ENCODE data around the gene SFMBT2.

SFMBT2 gene

DNA sequence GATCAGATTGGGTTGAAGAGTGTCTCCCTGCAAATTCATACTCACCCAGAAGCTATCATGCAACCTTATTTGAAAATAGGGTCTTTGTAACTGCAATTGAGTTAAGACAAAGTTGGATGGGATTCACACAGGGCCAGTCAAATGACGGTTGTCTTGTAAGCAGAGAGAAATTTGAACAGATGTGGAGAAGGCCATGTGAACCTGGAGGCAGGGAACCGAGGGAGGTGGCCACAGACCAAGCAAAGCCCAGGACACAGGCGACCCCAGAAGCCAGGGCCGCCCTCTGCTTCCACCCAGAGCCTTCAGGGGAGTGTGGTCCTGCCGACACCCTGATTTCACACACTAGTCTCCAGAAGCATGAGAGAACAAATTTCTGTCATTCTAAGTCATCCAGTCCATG lies 140.8 kb downstream of the SFMBT2 start:
- TF ChIP-seq, protein P1, sequence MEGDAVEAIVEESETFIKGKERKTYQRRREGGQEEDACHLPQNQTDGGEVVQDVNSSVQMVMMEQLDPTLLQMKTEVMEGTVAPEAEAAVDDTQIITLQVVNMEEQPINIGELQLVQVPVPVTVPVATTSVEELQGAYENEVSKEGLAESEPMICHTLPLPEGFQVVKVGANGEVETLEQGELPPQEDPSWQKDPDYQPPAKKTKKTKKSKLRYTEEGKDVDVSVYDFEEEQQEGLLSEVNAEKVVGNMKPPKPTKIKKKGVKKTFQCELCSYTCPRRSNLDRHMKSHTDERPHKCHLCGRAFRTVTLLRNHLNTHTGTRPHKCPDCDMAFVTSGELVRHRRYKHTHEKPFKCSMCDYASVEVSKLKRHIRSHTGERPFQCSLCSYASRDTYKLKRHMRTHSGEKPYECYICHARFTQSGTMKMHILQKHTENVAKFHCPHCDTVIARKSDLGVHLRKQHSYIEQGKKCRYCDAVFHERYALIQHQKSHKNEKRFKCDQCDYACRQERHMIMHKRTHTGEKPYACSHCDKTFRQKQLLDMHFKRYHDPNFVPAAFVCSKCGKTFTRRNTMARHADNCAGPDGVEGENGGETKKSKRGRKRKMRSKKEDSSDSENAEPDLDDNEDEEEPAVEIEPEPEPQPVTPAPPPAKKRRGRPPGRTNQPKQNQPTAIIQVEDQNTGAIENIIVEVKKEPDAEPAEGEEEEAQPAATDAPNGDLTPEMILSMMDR (IDR thresholded peaks at IDR 0.05) = no peak

DNA sequence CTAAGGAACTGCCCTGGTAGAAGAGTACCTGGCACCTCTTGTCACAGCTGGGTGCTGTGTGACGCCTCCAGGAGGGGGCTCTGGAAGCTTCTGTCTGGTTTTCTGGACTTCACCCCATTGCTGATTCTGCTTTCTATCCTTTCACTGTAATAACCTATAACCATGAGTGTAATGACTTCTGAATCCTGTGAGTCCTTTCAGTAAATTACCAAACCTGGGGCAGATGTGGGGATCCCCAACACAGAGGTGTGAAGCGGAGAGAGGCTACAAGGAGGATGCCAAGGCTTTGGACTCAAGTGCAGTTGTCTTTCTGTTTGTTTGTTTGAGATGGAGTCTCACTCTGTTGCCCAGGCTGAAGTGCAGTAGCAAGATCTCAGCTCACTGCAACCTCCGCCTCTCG lies 143.7 kb downstream of the SFMBT2 start:
- TF ChIP-seq, protein P1 (IDR thresholded peaks at IDR 0.05) = no peak

DNA sequence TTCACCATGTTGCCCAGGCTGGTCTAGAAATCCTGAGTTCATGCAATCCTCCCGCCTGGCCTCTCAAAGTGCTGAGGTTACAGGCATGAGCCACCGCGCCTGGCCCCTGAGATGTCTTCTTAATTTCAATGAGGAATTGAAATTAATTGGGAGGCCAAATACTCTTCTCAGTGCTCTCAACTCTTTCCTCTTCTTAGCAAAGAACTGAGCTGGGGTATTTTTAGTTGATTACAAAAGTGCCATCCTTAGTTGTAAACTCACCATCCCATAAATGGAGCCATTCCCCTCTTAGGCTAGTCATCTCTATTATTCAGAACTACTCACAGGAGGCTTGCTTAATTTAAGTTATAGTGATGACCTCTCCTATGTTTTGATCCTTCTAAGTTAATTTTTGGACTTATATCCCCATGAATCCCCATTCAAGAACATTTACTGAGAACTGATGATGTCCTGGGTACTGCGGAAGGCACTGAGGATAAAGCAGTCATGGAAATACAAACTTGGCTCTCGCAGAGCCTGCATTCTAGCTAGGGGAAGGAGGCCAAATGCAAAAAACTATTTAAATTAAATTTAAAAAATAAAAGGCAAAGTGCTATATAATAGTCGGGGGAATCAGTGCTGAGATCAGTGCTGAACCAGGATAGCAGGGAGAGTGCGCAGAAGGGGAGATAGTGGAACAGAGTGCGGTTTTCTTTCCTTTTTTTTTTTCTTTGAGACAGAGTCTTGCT lies 145.3 kb downstream of the SFMBT2 start:
- TF ChIP-seq, protein P1 (IDR thresholded peaks at IDR 0.05) = no peak

DNA sequence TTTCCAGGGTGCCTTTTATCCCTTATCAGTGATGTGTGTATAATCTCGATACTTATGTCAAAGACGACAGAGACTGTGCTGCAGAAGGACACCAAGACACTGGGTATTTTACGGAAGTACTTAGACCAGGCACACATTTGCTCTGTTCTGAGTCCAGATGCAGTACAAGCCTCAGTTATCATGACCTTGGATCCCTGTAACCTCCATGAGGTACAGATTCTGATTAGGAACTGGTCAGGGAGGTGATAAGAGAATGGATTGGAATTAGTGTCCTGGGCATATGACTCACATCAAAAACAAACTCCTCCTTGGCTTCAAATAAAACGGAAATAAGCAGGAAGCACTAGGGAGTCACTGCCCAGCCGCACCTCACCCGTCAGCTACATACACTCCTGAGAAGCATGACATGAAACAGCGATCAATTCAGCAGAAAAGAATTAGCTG lies 146.5 kb downstream of the SFMBT2 start:
- TF ChIP-seq, protein P1 (IDR thresholded peaks at IDR 0.05) = no peak

DNA sequence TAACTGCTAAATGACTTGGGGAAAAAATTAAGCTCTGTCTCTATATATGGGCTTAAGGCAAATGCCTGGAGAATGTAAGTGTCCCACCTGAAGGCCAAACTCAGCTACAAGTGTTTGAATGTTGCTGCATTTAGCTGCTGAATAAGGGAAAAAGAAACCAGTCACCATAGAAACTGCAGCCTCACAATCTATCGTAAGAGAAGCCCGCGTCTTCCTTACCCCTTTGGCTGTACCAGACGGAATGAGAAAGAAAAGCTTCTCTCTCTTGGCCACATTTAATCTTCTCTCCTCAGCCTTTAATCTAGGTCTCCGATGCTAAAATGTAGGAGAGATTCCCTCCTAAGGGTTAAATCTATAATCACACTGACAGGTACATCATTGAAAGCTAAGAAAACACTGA lies 147.2 kb downstream of the SFMBT2 start:
- TF ChIP-seq, protein P1 (IDR thresholded peaks at IDR 0.05) = no peak

DNA sequence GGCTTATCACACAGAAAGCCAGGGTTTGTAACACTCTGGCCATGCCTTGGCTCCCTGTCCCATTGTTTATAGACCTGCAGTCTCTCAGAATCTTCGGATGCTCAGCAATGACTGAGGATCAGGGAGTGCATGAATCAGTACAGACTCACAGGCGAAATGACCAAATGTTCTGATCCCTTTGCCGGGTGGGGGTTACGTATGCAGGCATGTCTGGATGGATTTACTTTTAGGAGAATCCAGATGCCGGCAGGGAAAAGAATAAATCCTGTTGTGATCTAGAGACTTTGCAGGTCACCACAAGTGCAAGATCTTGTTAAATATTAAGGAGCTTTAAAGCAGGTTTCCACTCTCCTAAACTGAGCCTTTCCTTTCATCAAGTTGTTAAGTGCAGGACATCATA lies 149.5 kb downstream of the SFMBT2 start:
- TF ChIP-seq, protein P1 (IDR thresholded peaks at IDR 0.05) = no peak

DNA sequence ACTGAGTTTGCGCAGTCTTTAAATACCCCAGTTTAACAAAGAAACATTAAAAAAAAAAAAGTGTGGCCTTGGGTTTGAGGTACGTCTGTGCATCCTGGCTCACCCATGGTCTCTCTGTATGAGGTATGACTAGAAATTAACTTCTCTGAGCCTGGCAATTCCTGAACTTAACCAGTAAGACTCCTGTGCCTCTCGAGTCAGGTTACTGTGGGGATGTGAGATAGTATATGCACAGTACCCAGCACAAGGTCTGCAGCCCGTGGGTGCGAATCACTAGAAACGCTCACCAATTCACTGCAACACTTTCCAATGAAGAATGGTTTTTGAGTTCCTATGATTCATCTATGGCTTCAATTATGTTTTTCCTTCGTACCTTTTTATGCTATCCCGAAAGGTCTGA lies 149.9 kb downstream of the SFMBT2 start:
- TF ChIP-seq, protein P1 (IDR thresholded peaks at IDR 0.05) = no peak

Data from LNCAP (cell line).